GM23338 (cell line): ENCODE data around the gene CFAP97D2. TPM values are rescaled to one million over a fixed set of nuclear protein-coding genes. Genes with fewer than 3 reads are reported as not detected.

Experiments
- ATAC-seq: fragments of 200-7000 bp; cut with Tn5 transposase; 3 replicates; pipeline ENCODE4 v1.9.1; 2020
- DNase-seq: peaks from one replicate; pipeline ENCODE4 v3.0.0-alpha.2; 2015; ENCODE audit warnings: low spot score
- H2AFZ ChIP-seq: fragments of 200-600 bp; sonication (generic); 2 replicates; pipeline ENCODE4 v1.8.0; 2016; ENCODE audit warnings: antibody characterized with exemption, mild to moderate bottlenecking, moderate library complexity
- H3F3A ChIP-seq: fragments of 200-600 bp; sonication (generic); replicated peaks from 2 replicates; pipeline ENCODE4 v1.8.0; 2017; ENCODE audit warnings: antibody characterized with exemption, mixed run types, low read depth
- H3K27ac ChIP-seq: fragments of 200-600 bp; sonication (generic); 2 replicates; pipeline ENCODE4 v1.6.1; 2016; ENCODE audit warnings: low read depth
- H3K27me3 ChIP-seq: fragments of 200-600 bp; sonication (generic); 2 replicates; pipeline ENCODE4 v1.8.0; 2016; ENCODE audit warnings: mild to moderate bottlenecking, mixed run types, moderate library complexity; ENCODE audit not compliant: insufficient read depth
- H3K36me3 ChIP-seq: fragments of 200-600 bp; sonication (generic); 2 replicates; pipeline ENCODE4 v1.8.0; 2016; ENCODE audit warnings: mild to moderate bottlenecking; ENCODE audit not compliant: insufficient read depth
- H3K4me1 ChIP-seq: fragments of 200-600 bp; sonication (generic); 2 replicates; pipeline ENCODE4 v1.8.0; 2016; ENCODE audit warnings: mild to moderate bottlenecking, moderate library complexity; ENCODE audit not compliant: insufficient read depth
- H3K4me2 ChIP-seq: fragments of 200-600 bp; sonication (generic); 2 replicates; pipeline ENCODE4 v1.7.1; 2017; ENCODE audit warnings: mixed run types
- H3K4me3 ChIP-seq: fragments of 200-600 bp; sonication (generic); 2 replicates; pipeline ENCODE4 v1.6.1; 2016; ENCODE audit warnings: mixed run types
- H3K79me2 ChIP-seq: fragments of 200-600 bp; sonication (generic); replicated peaks from 2 replicates; pipeline ENCODE4 v1.8.0; 2017; ENCODE audit warnings: mild to moderate bottlenecking; ENCODE audit not compliant: insufficient read depth
- H3K9me2 ChIP-seq: fragments of 200-600 bp; sonication (generic); 2 replicates; pipeline ENCODE4 v1.8.0; 2017; ENCODE audit not compliant: insufficient read depth
- H4K20me1 ChIP-seq: fragments of 200-600 bp; sonication (generic); replicated peaks from 2 replicates; pipeline ENCODE4 v1.8.0; 2017; ENCODE audit warnings: mild to moderate bottlenecking; ENCODE audit not compliant: insufficient read depth
- H3K27ac Mint-ChIP-seq: 2 replicates; pipeline ENCODE4 v1.8.0; 2020; ENCODE audit warnings: inconsistent platforms, mild to moderate bottlenecking, moderate library complexity, mixed read lengths
- H3K27me3 Mint-ChIP-seq: 3 replicates; pipeline ENCODE4 v1.8.0; 2022; ENCODE audit warnings: low read depth, mild to moderate bottlenecking, moderate library complexity, mixed read lengths, inconsistent platforms; ENCODE audit not compliant: insufficient read depth, poor library complexity
- H3K36me3 Mint-ChIP-seq: 3 replicates; pipeline ENCODE4 v1.8.0; 2021; ENCODE audit warnings: low read depth, mild to moderate bottlenecking, inconsistent platforms, moderate library complexity, mixed read lengths
- H3K4me1 Mint-ChIP-seq: 3 replicates; pipeline ENCODE4 v1.8.0; 2020; ENCODE audit warnings: mild to moderate bottlenecking, inconsistent platforms, mixed read lengths
- H3K4me3 Mint-ChIP-seq: 3 replicates; pipeline ENCODE4 v1.8.0; 2021; ENCODE audit warnings: moderate library complexity, mild to moderate bottlenecking, inconsistent platforms, mixed read lengths
- H3K9me3 Mint-ChIP-seq: 3 replicates; pipeline ENCODE4 v1.8.0; 2020; ENCODE audit warnings: moderate library complexity, mild to moderate bottlenecking, inconsistent platforms, mixed read lengths
- CREB1 ChIP-seq: fragments of 250-450 bp; sonication (Bioruptor Pico); IDR thresholded peaks from 2 replicates; pipeline ENCODE4 v1.5.0; 2020; ENCODE audit warnings: low read depth, mild to moderate bottlenecking, moderate library complexity
- ETS1 ChIP-seq: IDR thresholded peaks from 2 replicates; pipeline ENCODE4 v1.6.1; 2016; ENCODE audit warnings: antibody characterized with exemption
- EZH2 ChIP-seq: fragments of 200-600 bp; sonication (generic); IDR thresholded peaks from one replicate; pipeline ENCODE4 v1.8.0; 2017; ENCODE audit warnings: antibody characterized with exemption, mild to moderate bottlenecking, low read depth; ENCODE audit not compliant: unreplicated experiment
- EZH2phosphoT487 ChIP-seq: fragments of 200-600 bp; sonication (generic); IDR thresholded peaks from one replicate; pipeline ENCODE4 v1.8.1; 2018; ENCODE audit warnings: antibody characterized with exemption; ENCODE audit not compliant: unreplicated experiment
- JUNB ChIP-seq: IDR thresholded peaks from one replicate; pipeline ENCODE4 v1.6.1; 2016; ENCODE audit warnings: antibody characterized with exemption; ENCODE audit not compliant: unreplicated experiment
- REST ChIP-seq: IDR thresholded peaks from one replicate; pipeline ENCODE4 v1.6.1; 2018; ENCODE audit warnings: antibody characterized with exemption; ENCODE audit not compliant: unreplicated experiment
- STAT1 ChIP-seq: IDR thresholded peaks from one replicate; pipeline ENCODE4 v1.6.1; 2016; ENCODE audit warnings: antibody characterized with exemption; ENCODE audit not compliant: unreplicated experiment
- ZNF114 ChIP-seq: fragments of 250-450 bp; sonication (Bioruptor Pico); IDR thresholded peaks from 2 replicates; pipeline ENCODE4 v1.5.0; 2020; ENCODE audit warnings: mild to moderate bottlenecking, moderate library complexity
- ZNF462 ChIP-seq: fragments of 250-450 bp; sonication (Bioruptor Pico); IDR thresholded peaks from 2 replicates; pipeline ENCODE4 v1.5.0; 2020; ENCODE audit warnings: mild to moderate bottlenecking, moderate library complexity
- polyA plus RNA-seq: library from polyadenylated mRNA; unstranded; fragments of >200 nt; fragmentation: Nextera tagmentation; extraction: Ambion mirVana; gene quantifications from 2 replicates; pipeline ENCODE4 v1.2.1, GENCODE V29; 2016
- total RNA-seq: library from RNA; depleted of rRNA; stranded (reverse); fragments of >200 nt; shearing (Covaris generic); gene quantifications from 2 replicates; pipeline ENCODE4 v1.2.3, GENCODE V29; 2014

CFAP97D2 gene
- total and polyA plus RNA-seq, 2 experiments from 2014 or later: not detected

GRCh38 chr13:114257014-114257413 is 78.0 kb downstream of the CFAP97D2 start:
- Histone ChIP-seq H3K4me3 (peak overlapping the region; percentile 6; the same call in 1 of the 2 replicates), H3K4me1 (peaks cover 33% of the 10 kb centered on the region), H3K27ac (peak overlapping the region; percentile 75), H4K20me1 (no peaks in the 10 kb centered on the region), H3F3A (no peaks in the 10 kb centered on the region), H2AFZ (no peak overlapping the region), H3K27me3 (no peaks in the 10 kb centered on the region), H3K9me2 (no peaks in the 10 kb centered on the region), H3K79me2 (peaks cover 3% of the 10 kb centered on the region), H3K4me2 (peak overlapping the region; percentile 37), H3K36me3 (peaks cover 59% of the 10 kb centered on the region)
- peaks cover 86% of the 10 kb centered on the region for H3K36me3 Mint-ChIP-seq
- H3K27me3 Mint-ChIP-seq: peaks cover 2% of the 10 kb centered on the region
- no peaks in the 10 kb centered on the region for H3K9me3 Mint-ChIP-seq
- TF ChIP-seq ETS1 (no peak), ZNF114 (CRISPR knock-in tag) (no peak), EZH2 (no peak), ZNF462 (no peak; the same call in 1 of the 2 replicates), CREB1 (no peak), EZH2phosphoT487 (no peak), REST (no peak), JUNB (no peak), STAT1 (no peak)
- peak overlapping the region; percentile 11; the same call in 1 of the 3 replicates for H3K4me3 Mint-ChIP-seq
- H3K27ac Mint-ChIP-seq: peak overlapping the region; percentile 68
- DNase-seq (peak; percentile 74), ATAC-seq (peak; percentile 85)
- peaks cover 33% of the 10 kb centered on the region for H3K4me1 Mint-ChIP-seq
